GM21723 (cell line): ENCODE measurements around the gene BMPR1A.
"Not testable (repeated sequence)": the region's sequence is repeated elsewhere in the genome, so short reads cannot be mapped to it uniquely, and the experiment has no call there.

Experiments
- ATAC-seq: cut with Tn5 transposase; IDR thresholded peaks from one replicate; pipeline ENCODE4 v1.9.1; 2021; ENCODE audit warnings: mild to moderate bottlenecking, moderate library complexity; ENCODE audit not compliant: unreplicated experiment

The BMPR1A gene

DNA sequence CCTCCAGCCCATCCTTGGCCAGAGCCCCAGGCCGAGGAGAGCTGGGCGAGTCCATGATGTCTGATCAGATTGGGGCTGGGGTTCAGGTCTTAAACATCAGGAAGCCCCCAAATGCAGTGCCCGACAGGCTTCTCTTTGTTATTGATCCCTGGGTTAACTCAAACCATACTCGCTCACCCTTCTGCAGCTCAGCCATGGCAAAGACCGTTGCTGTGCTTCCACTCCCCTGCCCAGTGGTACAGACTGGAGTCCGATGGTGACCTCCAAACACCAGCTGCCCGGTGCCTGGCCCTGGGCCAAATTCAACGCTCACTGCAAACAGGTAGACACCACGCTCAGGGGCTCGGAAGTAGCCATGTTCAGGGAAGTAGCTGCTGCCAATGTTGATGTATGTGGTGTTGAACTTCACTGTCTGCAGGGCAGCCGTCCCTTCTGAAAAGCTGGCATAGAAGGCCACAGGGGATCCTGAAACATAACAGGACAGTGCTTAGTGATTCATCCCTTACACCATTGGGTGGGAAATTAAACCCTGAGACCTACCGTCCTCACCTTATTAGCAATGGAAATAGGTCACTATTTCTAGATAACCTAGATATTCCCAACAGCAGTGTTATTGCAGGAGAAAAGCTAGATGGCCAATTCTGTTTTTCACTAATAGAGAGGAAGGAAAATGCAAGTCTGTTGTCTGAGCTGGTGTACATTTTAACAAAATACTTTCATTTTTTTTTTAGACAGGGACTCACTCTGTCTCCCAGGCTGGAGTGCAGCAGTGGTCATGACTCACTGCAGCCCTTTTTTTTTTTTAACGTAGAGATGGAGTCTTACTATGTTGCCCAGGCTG, 180.5 kb downstream of the BMPR1A start:
- ATAC-seq: no peak

DNA sequence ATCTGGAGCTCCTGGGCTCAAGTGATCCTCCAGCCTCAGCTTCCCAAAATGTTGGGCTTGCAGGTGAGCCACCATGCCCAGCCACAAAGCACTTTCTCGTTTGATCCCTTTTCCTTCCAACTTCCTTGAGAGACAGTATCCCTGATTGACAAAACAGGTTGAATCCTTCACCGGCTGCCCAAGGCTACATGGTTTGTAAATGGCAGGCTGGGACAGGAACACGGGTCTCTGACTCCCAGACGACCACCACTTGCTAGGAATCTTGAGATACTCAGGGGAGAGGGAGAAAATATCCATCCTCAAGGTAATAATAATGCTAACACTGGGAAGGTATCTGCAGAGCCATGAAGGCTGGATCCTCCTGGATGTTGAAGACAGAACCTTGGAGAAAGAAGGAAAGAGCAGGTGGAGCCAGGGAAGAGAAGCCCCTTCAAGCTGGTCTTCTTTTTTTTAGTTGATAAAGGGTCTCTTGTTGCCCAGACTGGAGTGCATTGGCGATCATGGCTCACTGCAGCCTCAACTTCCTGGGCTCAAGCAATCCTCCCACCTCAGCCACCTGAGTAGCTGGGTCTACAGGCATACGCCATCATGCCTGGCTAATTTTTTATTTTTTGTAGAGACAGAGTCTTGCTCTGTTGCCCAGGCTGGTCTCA, 181.2 kb downstream of the BMPR1A start:
- ATAC-seq: no peak

DNA sequence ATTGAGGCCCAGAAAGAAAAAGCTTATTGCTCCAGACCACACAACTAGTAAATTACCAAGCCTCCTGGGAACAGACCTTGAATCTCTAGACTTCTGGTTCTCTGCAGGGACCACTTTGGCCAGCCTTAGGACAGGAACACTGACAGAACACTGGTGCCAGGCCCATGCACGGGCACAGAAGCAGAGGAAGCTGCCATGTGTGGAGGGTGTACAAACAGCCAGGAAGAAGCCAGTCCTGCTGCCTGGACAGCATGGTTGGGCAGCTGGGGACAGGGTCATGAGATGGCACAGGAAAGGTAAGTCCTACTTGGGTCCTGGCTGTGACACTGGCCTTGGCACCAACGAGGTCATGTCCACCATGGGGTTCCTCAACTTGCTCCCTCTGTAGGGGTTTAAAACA, 181.8 kb downstream of the BMPR1A start:
- ATAC-seq: no peak

DNA sequence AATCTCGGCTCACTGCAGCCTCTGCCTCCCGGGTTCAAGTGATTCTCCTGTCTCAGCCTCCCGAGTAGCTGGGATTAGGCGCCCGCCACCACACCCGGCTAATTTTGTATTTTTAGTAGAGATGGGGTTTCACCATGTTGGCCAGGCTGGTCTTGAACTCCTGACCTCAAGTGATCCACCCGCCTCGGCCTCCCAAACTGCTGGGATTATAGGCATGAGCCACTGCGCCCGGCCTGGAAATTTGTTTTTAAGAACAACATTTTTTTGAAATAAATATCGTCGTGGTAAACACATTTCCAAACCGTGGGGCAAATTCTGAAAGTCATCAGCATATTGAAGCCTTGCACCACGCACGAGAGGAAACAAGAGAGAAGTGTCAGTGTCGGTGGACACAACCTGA, 183.7 kb downstream of the BMPR1A start:
- not testable (repeated sequence) for ATAC-seq

DNA sequence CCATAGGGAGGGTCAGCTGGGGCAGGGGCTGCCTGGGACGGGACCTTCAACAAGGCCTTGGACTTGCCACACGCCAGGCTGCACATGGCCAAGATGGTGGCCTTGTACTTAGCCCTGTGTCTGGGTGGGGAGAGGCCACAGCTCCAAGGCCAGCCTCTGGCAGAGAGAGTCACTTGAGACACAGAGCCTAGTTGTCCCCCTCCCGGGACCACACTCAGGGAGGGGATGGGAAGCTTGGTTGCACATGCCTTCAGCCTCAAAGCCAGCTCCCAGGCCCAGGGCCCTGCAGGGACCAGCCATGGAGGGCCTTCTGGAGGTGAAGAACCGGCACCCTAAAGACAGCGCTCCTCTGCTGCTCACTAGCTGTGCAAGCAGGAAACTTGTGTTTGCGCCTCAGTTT, 184.3 kb downstream of the BMPR1A start:
- ATAC-seq: no peak

DNA sequence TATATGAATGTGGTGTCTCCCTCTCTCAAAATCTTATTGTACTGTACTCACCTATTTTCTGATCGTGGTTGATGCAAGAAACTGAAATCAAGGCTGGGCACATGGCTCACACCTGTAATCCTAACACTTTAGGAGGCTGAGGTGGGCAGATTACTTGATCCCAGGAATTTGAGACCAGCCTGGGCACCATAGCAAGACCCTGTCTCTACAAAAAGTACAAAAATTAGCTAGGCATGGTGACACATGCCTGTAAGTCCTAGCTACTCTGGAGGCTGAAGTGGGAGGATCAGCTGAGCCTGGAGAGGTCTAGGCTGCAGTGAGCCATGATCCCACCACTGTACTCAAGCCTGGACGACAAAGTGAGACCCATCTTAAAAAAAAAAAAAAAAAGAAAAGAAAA, 185.0 kb downstream of the BMPR1A start:
- ATAC-seq: no peak

DNA sequence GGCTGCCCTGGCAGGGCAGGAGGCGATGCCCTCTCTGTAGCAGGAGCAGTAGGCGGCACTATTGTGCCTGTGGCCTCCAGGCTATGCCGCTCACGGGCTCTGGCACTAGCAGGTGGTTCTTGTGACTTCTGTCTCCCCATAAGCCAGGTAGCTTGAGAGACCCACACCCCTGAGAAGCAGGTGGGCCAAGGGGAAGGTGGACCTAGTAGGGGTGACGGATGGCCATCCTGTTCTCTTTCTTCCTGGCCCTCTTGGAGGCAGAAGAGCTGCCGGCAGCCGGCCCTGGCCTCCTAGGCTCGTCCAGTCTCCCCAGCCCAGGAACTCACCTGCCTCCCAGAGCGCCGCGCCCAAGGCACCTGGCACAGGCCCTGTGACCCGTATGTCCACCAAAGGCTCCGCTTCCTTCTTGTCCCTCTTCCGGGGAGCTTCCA, 185.6 kb downstream of the BMPR1A start:
- ATAC-seq: no peak

DNA sequence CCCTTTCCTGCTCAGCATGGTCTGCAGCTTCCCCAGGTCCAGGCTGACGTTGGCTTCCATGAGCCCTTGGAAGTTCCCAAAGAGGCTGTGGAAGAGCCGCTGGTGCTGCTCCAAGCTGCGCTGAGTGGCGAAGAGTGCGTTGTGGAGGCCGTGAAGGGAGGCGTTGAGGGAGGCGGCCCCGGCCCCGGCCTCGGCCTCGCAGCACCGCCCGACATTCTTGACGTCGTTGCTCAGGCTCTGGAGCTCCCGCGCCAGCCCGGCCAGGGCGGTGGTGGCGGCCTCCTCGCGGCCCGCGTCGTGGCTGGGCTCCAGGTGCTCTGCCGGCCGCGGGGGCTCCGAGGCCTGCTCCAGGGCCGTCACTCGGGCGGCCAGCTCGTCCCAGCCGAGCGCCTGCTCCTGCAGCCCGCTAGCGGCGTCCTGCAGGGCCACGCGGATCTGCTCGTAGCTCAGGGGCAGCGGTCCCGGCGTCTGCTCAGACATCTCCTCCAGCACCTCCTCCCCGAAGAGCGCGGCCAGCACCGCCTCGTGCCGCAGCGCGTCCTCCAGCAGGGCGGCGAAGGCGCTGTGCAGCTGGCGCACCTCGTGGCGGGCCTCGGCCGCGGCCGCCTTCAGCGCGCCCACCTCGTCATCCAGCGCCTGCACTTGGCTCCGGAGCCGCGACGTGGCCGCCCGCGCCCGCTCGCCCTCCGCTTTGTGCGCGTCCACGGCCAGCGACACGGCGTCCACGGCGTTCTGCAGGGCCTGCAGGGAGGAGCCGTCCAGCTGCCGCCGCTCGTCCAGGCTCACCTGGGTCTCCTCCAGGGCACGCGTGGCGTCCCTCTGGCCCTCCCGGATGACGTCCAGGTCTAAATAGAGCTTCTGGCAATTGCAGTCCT, 186.3 kb downstream of the BMPR1A start:
- ATAC-seq: no peak

DNA sequence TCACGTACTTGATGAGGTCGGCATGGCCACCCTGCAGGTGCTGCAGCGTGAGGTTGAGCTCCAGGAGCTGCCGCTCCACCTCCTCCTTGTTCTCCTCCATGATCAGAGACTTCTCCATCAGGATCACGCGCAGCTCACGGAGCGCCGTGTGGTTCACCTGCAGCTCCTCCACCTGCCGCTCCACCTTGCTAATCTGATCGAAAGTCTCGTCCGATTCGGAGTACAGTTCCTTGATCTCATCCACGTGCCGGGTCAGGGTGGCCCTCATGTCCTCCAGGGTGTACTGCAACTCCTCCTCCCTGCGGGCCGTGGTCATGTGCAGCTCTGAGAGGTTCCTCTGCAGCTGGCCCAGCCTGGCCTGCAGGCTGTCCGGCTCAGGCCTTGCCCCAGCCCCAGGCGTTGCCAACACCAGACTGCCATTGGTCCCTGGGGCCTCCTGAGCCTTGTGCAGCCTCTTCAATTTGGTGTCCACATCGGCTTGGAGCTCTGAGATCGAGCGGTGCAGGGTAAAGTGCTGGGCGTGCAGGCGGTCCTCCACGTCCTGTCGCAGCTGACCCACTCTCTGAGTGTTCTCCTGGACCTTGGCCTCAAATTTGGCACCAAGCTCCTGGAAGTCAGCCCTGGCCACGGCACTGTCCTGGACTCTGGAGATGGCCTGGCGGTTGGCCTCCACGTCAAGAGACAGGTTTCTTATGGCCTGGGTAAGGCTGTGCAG, 187.1 kb downstream of the BMPR1A start:
- ATAC-seq: no peak

DNA sequence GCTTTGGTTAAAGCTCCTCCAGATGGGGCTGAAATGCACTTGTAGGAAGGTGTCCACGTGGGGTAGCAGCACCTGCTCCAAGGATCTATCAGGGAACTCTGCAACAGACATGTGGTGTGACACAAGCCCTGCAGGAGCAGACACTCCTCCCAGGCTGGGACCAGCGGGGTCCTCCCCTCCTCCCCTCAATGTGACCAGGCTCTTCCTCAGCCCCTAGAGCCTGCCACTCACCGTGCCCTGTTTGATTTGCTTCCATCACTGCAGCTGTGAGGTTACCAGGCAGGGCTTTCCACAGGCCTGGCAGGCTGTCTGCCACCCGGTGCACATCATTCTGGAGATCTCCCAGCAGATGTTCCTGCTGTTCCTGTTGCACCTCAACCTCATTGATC, 187.6 kb downstream of the BMPR1A start:
- no peak for ATAC-seq

DNA sequence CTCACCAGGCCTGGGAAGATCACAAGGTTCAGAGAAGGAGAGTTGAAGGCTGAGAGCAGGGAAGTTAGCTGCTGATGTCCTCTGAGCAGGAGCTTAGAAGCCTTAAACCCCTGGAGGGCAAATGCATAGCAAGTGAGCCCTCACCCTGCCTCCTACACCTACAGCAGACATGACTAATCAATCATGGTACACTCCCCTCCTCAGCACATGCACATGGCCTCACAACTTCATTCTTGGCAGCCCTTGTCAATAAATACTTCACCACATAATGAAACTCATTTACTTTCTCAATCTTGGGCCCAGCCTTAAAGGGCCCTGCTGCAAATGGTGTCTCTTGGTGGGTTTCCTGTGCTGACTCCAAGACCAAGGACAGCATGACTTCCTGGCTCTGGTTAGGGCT, 188.1 kb downstream of the BMPR1A start:
- no peak for ATAC-seq

DNA sequence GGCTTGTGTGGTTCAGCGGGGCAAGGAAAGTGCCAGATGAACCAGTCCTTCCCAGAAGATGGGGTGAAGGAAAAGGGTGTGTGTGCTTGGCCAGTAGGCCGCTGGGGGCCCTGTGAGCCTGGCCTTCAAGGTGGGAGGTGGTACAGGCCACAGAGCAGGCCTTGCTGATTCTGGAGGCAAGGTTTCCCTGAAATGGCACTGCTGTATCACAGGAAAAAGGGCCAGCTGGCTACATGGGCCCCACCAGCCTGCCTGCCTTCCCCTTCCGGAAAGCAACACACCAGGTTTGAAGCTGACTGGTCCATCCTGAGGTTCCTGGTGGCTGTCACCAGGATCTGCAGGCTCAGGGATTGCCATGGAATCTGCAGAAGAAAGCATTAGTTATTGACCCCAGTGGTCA, 188.5 kb downstream of the BMPR1A start:
- ATAC-seq: no peak

DNA sequence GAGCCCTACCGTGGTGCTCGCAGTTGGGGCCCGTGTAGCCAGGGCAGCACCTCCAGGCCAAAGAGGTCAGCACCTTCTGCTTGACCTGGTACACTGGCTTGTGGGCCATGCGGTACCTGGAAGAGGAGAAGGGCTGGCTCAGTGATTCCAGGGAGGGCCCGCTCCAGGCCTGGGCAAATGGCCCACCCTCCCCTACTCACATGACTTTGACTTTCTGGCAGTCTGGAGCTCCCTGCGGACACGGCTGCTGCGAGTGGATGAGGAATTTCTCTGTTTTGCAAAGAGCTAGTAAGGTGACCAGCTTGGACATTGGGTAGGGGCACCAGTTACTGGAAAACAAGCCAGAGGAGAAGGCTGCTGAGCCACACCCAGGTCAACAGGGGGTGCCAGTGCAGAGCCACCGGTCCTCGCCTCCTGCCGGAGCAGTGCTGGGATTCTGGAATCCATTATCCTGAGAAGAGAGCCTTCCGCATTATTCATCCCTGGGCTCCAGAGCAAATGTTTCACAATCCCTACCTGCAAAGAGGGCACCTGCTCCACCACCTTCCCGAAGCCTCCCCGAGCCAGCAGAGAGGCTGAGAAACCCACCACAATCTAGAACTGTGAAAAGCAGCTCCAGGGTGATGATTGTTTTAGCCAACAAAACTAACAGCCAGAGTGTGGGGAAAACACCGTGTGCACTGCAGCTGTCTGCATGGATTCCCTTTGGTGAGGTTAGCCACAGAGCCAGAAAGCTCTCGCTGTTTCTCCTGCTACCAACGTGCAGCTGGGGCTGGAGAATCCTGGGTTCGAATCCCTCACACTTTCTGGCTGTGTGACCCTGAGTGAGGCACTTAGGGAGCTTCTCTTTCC, 189.2 kb downstream of the BMPR1A start:
- no peak for ATAC-seq

DNA sequence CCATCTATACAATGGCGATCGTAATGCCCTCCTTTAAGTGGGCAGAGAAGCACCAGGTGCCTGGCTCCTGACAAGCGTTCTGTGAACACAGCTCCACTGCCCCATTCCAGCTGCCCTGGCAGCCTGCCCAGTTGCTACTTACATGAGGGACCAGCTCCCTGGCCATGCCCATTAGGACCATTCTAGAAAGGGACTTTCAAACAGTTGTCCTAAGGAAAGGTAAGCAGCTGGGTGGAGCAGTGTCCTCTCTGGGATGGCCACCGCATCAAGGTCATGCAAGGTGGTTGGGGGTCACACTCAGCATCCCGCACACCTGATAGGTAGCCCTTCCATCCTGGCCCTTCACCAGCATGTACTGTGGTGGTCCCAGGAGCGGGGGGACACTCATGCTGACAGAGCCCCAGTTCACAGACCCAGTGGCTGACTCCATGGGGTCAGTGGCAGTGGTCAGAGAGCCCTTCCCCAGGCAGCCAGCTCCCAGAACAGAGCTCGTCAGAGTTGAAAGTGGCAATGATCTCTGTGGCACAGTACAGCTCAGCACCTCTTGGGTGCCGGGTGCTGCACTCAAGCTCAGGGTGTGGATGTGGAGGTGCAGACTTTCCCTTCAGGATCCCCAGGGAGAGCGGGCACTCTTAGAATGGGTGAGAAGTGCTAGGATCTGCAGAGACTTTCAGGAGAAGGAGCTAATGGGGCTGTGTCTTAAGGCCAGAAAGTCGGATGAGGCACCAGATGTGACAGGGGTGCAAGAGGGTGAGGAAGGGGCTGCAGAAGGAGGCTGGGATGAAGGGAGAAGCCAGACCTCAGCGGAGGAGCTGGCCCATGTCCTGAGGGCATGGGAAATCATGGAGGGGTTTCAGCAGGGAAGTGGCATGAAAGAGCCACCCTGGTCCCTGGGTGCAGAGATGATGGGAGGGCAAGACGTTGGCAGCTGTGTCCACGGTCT, 190.1 kb downstream of the BMPR1A start:
- no peak for ATAC-seq

DNA sequence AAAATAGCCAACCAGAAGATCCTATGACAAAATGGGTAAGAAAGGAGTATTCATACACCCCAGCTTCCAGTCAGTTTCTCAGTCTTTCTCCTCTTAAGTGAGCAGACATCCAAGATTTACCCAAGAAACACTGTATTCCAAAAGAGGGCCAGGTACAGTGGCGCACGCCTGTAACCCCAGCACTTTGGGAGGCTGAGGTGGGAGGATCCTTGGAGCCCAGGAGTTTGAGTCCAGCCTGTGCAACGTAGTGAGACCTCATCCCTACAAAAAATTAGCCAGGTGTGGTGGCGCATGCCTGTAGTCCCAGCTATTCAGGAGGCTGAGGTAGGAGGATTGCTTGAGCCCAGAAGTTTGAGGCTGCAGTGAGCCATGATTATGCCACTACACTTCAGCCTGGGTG, 191.4 kb downstream of the BMPR1A start:
- ATAC-seq: not testable (repeated sequence)

DNA sequence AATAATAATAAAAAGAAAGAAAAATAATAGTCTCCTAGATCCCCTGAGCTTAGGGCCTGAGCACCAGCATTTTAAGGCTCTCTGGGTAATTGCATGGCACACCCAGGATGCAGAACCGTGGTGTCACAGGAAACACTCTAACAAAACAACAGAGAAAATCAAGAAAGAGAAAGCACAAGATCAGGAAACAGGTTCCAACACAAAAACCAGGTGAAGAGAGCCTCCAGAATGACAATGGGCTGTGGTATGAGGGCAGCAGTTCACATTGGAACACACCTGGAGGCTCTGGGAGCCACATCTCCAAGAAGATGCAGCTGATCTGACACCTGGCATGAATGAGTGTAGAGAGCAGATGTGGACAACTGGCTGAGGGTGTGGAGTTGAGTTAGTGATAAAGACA, 193.9 kb downstream of the BMPR1A start:
- no peak for ATAC-seq

DNA sequence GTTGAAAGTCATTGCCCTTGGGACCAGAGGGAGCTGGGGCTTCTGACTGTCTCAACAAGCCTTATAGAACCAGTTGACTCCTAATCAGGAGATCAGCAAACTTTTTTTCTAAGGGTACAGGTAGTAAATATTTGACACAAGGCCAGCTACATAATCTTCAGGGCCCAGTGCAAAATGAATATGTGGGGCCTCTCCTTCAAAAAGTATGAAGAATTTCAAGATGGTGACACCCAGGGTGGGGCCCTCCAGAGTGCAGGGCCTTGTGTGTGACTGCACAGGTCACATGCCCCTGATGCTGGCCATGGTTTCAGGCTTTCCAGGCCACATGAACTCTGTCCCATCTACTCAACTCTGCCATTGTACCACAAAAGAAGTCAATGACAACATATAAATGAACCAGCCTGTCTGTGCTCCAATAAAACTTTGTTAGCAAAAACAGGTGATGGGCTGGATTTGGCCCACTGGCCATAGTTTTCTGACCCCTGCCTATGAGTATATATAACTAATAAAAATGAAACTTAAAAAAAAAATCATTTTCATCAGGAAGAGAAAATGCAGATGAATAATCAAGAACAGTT, 194.9 kb downstream of the BMPR1A start:
- ATAC-seq: no peak

DNA sequence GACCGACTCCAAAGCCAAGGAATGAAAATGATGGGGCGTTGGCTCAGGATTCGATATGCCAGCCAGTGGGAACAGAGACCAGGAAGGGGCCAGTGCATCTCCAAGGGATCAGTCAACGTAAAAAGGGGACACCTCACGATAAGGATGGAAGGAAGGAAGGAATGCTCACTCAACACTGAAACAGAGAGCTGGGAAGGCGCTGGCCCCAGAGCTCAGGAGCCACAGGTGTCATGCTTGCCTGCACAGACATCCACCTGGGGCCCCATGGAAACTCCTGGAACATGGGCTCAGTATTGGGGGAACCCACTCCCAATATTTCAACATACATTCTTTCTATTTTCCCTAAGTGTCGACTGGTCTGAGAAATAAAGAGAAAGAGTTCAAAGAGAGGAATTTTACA, 195.7 kb downstream of the BMPR1A start:
- no peak for ATAC-seq

DNA sequence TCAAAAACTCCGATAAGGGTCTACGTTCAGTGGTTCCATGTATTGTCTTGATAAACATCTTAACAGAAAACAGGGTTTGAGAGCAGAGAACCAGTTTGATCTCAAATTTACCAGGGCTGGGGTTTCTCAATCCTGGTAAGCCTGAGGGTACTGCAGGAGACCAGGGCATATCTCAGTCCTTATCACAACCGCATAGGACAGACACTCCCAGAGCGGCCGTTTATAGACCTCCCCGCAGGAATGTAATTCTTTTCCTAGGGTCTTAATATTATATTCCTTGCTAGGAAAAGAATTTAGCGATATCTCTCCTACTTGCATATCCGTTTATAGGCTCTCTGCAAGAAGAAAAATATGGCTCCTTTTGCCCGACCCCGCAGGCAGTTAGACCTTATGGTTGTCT, 196.3 kb downstream of the BMPR1A start:
- ATAC-seq: not testable (repeated sequence)
